ENCODE measurements around the gene GAS6.

DNA sequence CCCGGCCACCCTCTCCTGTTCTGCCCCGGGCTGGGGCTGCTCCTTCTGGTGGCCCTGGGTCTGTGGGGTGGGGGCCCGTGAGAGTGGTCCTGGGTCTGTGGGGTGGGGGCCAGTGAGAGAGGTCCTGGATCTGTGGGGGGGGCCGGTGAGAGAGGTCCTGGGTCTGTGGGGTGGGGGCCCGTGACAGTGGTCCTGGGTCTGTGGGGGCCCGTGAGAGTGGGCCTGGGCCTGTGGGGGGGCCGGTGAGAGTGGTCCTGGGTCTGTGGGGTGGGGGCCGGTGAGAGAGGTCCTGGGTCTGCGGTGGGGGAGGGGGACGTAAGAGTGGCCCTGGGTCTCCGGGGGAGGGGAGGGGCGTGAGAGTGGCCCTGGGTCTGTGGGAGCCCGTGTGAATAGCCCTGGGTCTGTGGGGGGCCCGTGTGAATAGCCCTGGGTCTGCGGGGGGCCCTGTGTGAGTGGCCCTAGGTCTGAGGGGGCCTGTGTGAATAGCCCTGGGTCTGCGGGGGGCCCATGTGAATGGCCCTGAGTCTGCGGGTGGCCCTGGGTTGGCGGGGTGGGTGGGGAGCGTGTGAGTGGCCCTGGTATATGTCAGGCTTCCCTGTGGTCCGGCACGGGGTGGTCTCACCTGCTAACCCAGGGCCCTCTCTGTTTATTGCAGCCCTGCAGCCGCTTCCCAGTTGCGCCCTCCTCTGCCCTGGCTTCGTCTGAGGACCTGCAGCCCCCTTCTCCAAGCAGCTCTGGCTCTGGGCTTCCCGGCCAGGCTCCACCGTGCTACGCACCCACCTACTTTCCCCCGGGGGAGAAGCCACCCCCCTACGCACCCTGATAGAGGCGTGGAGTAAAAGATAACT lies 52.6 kb downstream of the GAS6 start:
- no peak for TF ChIP-seq POLR2A (IDR thresholded peaks at IDR 0.05)
- TF ChIP-seq, protein P1, sequence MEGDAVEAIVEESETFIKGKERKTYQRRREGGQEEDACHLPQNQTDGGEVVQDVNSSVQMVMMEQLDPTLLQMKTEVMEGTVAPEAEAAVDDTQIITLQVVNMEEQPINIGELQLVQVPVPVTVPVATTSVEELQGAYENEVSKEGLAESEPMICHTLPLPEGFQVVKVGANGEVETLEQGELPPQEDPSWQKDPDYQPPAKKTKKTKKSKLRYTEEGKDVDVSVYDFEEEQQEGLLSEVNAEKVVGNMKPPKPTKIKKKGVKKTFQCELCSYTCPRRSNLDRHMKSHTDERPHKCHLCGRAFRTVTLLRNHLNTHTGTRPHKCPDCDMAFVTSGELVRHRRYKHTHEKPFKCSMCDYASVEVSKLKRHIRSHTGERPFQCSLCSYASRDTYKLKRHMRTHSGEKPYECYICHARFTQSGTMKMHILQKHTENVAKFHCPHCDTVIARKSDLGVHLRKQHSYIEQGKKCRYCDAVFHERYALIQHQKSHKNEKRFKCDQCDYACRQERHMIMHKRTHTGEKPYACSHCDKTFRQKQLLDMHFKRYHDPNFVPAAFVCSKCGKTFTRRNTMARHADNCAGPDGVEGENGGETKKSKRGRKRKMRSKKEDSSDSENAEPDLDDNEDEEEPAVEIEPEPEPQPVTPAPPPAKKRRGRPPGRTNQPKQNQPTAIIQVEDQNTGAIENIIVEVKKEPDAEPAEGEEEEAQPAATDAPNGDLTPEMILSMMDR (IDR thresholded peaks at IDR 0.05) = no peak
